Activated CD8-positive, alpha-beta memory T cell treated with anti-CD3 and anti-CD28 coated beads, Interleukin-2, amount 50 U/mL, for 24 hours (primary cell): ENCODE data around the gene CDRT4.

Experiments
- DNase-seq: peaks from one replicate; pipeline ENCODE4 v3.0.0-alpha.2; 2020; ENCODE audit errors: extremely low read depth

The CDRT4 gene

GRCh38 chr17:15492791-15493692 is 25.6 kb upstream of the CDRT4 start:
- DNase-seq, result no peak

GRCh38 chr17:15492186-15492585 is 24.8 kb upstream of the CDRT4 start:
- no peak for DNase-seq

GRCh38 chr17:15490634-15491261 is 23.3 kb upstream of the CDRT4 start:
- no peak for DNase-seq

GRCh38 chr17:15488557-15488956 is 21.1 kb upstream of the CDRT4 start:
- DNase-seq, result no peak

- no peak for DNase-seq
Observed at GRCh38 chr17:15485045-15485444, 17.6 kb upstream of the CDRT4 start.

GRCh38 chr17:15483431-15483830 is 16.0 kb upstream of the CDRT4 start:
- no peak for DNase-seq

GRCh38 chr17:15482476-15482875 is 15.1 kb upstream of the CDRT4 start:
- no peak for DNase-seq

- no peak for DNase-seq
Observed at GRCh38 chr17:15481481-15481880, 14.1 kb upstream of the CDRT4 start.

- DNase-seq, result no peak
Observed at GRCh38 chr17:15480204-15480603, 12.8 kb upstream of the CDRT4 start.

GRCh38 chr17:15479703-15480102 is 12.3 kb upstream of the CDRT4 start:
- DNase-seq, result no peak

GRCh38 chr17:15478845-15479244 is 11.4 kb upstream of the CDRT4 start:
- no peak for DNase-seq

- no peak for DNase-seq
Observed at GRCh38 chr17:15475631-15476354, 8.4 kb upstream of the CDRT4 start.

- DNase-seq, result no peak
Observed at GRCh38 chr17:15472891-15473290, 5.5 kb upstream of the CDRT4 start.

- DNase-seq, result no peak
Observed at GRCh38 chr17:15470536-15470935, 3.1 kb upstream of the CDRT4 start.

- no peak for DNase-seq
Observed at GRCh38 chr17:15469260-15469659, 1.8 kb upstream of the CDRT4 start.

GRCh38 chr17:15468126-15468525 is 705 bp upstream of the CDRT4 start:
- no peak for DNase-seq

GRCh38 chr17:15466131-15466530 is 1.3 kb downstream of the CDRT4 start:
- DNase-seq, result no peak

- no peak for DNase-seq
Observed at GRCh38 chr17:15465045-15465701, 2.2 kb downstream of the CDRT4 start.

GRCh38 chr17:15464231-15464985 is 3.0 kb downstream of the CDRT4 start:
- no peak for DNase-seq

GRCh38 chr17:15462976-15463772 is 4.2 kb downstream of the CDRT4 start:
- no peak for DNase-seq

- no peak for DNase-seq
Observed at GRCh38 chr17:15457723-15458094, 9.7 kb downstream of the CDRT4 start.
